GM19328 (cell line): ENCODE data around the gene MEGF11.

Experiments
- ATAC-seq: cut with Tn5 transposase; IDR thresholded peaks from one replicate; pipeline ENCODE4 v1.9.1; 2021; ENCODE audit warnings: mild to moderate bottlenecking, moderate library complexity; ENCODE audit not compliant: unreplicated experiment

The MEGF11 gene

DNA sequence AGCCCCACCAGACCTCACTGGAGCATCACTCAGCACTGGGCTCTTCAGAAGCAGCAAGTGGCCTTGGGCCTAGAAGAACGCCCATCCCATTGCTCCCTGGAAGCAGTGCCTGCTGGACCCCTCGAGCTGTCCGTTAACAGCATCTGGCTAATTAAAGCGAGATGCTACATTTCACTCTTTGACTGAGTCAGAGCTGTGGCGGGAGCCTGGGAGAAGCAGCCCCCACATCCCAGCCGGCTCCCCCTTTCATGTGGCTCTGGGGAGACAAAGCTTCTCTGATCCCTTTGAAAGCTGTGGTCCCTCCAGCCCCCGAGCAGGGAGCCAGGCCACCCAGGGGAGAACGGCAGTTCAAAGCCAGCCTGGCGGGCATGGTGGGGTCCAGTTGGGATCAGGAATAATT lies 103.7 kb downstream of the MEGF11 start:
- ATAC-seq: no peak

DNA sequence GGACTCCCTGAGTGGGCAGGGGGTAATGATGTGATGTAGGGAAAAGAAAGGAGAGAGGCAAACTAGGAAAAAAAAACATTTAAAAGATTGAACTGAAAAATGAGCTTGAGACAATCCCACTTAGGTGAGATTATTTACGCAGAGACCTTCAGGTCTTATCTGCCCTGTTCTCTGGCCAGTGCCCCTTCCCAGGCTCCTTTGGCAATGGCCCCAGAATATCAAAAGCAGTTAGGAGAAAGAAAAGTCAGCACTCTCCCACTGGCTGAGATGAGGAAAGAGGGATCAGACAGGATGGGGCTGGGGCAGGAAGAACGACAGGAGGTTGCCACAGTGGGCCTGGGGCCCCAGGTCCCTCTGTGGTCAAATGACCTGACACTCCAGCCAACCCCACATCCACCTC lies 105.4 kb downstream of the MEGF11 start:
- ATAC-seq: no peak

DNA sequence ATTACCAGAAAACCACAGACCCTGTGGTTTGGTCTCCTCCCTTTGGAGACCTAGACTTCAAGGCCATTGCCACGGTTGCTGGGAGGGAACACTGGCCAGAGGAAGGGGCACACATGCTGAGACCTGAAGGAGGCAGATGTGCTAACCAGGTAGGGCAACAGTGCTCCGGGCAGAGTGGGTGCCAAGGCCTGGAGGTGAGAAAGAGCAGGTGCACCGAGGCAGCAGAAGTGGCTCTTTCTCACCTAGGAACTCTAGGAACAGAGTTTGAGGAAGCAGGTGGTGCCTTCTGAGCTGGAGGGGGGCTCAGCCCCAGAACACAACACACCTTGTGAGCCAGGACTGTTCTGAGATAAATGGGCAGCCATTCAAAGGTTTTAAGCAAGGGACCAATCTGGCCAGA lies 106.1 kb downstream of the MEGF11 start:
- ATAC-seq: no peak

DNA sequence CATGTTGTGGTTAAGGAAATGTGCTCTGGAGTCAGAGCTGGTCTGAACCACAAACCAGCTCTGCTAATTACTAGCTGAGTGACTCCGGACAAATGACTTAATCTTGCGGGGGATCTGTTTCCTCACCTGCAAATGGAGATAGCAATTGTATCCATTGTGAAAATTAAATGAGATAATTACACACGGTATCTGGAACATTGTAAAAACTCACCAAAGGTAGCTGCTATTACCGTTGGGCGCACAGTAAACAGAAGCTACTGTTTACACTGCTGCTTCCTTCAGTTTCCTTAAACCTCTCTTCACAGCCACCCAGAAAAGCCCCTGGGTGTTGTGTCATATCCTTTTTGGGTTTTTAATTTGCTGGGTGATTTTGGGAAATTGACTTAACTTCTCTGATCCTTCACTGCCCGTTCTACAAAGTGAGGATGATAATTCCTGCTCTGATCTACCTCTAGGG lies 107.8 kb downstream of the MEGF11 start:
- no peak for ATAC-seq

DNA sequence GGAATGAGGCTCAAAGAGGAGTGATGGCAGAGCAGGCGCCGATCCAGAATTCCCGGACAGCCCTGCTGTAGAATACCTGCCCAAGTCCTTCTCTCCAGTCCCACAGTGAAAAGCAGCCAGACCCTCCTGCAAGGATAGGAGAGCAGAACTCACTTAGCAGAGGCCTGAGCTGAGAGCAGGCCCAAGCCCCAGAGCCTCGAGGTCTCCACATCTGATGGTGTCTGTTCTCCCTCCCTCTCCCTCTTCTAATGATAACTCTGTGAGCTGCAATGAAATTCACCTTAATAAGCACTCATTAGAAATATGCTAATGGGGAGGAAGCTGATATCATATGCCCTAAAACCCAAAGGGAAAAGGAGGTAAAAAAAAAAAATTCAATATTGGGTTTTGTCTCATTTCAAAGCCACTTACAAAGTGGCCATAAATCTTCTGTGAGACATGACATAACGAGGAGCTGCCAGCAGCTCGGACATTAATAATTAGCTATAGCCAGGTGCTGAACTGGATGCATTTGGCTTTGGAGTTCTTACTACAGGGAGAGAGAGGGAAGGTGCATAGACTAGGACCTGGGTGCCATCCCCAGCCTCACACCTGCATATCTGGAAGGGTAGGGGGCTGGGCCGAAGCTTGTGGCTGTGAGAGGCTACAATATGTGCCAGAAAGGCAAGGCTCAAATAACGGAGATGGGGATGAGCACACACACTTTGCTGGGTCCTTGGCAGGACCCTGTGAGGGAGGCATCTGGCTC lies 108.4 kb downstream of the MEGF11 start:
- no peak for ATAC-seq

DNA sequence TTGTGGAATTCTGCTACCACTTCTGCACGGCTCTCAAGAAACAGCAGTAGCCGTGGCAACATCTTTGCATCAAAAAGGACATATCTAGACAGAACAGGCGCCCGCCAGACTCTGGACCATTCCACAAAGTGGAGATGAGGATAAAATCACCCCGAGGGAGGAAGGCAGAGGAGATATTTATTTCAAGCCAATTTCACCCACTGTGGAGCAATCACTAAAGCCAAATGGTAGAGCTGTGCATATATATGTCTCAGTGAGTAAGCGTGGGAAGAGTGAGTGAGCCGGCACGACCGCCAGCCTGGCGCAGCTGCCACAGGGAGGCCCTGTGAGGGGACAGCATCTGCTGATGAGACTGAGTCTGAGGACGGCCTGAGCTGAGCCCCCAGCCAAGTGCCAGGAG lies 111.3 kb downstream of the MEGF11 start:
- no peak for ATAC-seq

DNA sequence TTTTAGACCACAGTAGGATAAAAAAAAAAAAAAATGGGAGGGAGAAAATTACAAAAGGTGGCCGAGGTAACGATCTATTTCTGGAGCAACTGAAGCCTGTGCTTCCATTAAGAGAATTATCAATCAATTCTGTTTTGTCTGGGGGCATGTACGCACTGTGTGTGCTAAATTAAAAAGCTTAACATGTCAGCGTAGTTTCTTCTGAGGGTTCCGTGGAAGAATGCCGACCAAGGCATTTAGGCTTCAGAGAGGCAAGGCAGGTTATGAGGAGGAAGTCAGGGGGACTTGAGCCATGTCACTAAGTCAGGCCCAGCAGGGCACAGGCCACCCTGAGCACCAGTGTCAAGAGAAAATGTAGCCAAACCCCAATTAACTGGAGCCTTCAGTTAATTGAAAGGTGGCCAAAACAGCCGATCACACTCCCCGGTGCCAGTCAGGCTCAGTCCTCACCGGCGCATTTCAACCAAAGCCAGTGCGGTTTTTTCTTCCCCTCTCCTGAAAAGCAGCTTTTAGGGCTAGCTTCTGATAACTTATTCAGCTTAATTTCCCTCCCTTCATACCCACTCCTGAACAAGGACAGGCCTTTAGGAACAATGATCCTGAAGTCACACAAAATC lies 113.9 kb downstream of the MEGF11 start:
- no peak for ATAC-seq

DNA sequence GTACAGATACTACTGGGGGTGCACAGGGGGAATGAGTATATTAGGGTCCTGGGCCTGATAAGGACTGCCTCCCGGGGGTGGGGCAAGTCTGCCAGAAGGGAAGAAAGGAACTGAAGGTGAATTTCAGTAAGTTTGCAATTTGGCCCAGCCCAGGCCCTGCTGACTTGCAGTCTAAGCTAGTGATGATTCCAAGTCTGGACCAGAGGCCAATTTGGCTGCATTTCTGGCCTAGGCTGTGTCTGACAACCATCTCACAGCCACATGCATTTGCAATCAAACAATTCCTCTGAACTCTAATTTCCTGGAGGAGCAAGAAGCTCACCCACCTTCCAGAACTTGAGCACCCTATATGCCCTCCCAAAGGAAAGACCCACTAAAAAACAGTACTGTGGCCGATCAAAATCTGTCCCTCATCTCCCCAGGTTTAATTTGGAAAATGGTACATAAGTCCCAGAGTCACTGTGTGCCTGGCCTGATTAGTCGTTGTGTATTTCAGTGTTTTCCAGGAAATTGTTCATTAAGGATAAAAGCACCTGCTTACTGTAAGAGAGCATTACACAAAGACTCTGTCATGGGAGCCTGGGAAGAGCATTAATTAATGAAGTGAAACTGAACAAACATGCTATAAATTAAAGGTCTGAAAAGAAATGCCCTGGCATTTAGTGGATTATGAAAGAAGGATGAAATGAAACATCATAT lies 114.5 kb downstream of the MEGF11 start:
- no peak for ATAC-seq

DNA sequence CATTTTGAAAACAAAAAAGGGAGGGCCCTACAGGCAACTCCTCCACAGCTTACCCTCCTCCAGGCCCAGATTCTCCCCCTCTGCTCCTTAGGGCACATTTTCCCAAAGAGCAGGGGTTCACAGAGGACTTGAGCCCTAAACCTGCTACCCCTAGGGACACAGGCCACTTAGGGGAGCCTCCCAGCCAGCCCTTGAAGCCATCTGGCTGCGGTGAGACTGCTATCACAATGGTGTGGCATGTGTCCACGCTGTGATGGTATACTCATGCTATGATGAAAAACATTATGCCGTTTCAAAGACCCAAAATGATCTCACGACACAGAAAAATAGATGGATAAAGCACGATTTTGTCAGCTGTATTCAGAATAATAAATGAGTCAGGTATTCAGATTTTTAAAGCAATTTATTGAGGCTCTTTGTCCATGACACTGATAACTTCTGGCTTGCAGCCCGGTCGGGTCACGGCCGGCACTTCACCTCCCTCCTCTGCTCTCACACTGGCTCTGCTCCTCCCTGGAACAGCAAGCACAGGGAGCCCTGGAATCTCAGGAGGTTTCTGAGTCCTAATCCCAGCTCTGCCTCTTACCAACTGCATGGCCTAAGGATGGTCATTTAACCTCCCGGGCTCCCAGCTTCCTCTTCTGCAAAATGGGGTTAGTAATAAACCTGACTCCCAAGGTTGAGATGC lies 115.3 kb downstream of the MEGF11 start:
- ATAC-seq: no peak

DNA sequence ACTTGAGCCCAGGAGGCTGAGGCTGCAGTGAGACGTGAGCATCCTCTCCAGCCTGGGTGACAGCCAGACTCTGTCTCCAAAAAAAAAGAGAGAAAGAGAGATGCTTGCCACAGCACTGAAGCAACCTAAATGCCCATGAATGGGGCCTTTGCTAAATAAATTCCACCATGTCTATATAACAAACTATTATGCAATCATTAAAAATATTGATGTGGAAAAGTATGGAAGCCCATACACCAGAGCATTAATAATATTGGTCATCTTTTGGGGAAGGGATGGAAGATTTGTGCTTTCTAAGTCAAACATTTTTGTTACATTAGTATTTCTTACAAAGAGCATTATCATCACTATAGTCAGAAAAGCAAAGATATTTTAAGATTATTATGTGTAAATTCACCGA lies 116.6 kb downstream of the MEGF11 start:
- ATAC-seq: no peak

DNA sequence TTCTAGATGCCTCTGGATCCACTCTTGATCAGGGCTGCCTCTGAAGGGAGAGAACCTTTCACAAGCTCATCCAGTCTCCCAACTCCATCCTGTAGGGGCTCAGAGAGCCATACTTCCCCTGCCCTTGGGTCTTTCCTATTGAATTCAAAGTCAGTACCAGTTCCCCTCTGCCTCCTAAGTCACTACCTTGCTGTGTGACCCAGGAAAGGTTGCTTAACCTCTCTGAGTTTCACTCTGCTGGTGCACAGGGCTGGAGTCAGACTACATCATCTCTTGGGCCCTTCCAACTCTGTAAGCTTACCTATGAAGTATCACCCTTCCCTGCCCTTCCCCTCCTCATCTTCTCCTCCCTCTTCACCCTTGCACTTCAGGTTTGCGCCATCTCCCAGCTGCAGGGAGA lies 117.9 kb downstream of the MEGF11 start:
- ATAC-seq: no peak

DNA sequence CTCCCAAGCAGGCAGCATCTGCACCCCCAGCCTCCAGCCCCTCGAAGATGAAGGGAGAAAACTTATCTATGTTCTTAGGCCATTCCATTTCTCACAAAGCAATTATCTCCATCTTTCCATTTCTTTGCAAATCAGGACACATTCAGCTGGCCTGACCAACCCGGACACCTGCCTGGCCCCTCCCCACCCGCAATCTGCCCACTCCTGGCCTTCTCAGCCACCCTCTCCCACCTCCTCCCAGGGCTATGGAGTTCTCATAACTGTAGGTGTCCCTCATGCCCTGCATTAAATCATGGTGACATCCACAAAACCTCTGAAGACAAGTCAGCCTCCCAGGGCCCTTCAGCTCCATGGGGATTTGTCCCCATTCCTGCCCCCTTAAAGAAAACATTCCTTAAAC lies 119.3 kb downstream of the MEGF11 start:
- no peak for ATAC-seq

DNA sequence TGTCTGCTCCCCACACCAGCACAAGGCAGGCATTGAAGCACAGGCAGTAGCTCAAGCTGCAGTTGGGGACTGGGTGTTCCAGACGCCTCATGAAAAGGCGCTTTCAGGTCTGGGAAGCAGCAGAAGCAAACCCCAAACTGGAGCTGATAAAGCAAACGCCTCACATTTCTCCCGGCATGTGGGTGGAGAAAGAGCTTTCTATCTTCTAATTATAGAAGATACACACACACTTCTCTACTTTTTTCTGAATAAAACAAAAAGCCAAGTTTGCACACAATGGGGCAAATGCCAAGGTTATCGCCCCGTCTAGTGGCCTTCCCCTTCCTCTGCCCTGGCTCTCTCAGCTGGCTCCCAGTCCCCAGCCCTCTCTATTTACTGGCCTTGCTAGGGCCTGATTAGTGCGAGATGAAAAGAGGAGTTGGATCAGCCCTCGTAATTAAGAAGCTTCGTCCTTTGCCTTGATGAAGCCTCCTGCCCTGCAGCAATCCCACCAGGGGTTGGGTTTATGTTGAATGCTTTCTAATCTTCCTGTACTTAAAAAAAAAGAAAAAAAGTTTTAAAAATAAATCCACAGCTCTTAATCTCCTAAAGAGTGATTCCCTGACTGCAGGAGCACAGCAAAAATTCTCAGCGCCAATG lies 120.2 kb downstream of the MEGF11 start:
- no peak for ATAC-seq

DNA sequence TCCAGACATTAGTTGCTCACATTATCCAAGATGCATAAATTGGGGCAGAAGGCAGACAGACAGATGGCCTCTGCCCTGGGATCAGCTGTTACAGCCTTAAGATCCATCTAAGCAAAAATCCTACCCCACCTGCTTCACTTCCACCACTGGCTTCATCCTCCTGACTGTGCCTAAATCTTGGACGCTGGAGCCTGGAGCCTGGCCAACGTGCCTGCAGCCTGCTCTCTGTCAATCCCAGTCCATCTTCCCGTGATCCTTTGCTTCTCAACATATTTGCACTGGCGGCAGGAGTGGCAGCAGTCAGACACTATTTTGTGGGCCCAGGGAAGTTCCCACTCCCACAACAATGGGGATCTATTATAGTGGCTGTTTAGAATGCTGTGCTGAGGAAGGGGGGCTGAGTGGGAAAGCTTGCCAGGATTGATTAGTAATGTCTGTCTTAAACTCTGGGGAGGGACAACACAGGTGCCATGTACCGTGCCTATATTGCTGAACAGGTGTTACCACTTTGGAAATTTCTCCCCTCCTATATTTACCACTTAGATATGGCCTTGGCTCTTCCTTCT lies 121.2 kb downstream of the MEGF11 start:
- ATAC-seq: no peak

DNA sequence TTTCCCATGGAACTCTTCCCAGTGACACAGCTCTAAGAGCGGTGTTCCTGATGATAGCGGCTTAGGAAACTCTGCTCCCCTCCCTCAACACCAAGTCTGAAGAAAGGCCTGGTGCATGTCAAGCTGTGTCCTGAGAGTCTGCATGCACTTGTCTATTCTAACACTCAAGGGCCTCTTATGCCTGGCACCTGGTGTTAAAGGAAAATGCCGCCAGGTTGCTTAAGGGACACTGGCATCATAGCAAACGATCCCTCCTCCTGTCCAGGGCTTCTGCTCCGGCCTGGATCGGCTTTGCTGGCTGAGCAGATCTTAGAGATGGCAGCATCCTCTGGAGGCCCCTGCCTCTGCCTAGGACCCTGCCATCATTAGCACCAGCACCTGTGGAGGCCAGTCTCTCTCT lies 121.7 kb downstream of the MEGF11 start:
- no peak for ATAC-seq

DNA sequence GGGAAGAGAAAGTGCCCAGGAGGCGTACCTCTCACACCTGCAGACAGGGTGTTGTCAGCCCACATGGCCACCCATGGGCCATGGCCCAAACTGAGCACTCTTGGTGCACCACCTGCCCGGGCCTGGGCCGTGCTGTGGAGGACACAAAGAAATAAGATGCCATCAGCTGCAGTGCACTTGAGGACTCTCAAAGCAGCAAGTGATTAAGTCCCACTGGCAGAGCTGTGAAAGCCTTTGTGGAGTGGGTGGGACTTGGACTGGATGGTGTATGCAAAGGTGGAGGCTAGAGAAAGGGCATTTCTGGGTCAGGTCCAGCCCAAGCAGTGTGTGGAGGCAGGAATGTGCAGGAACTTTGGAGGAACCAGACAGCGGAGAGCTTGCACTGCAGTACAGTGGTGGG lies 122.3 kb downstream of the MEGF11 start:
- ATAC-seq: no peak

DNA sequence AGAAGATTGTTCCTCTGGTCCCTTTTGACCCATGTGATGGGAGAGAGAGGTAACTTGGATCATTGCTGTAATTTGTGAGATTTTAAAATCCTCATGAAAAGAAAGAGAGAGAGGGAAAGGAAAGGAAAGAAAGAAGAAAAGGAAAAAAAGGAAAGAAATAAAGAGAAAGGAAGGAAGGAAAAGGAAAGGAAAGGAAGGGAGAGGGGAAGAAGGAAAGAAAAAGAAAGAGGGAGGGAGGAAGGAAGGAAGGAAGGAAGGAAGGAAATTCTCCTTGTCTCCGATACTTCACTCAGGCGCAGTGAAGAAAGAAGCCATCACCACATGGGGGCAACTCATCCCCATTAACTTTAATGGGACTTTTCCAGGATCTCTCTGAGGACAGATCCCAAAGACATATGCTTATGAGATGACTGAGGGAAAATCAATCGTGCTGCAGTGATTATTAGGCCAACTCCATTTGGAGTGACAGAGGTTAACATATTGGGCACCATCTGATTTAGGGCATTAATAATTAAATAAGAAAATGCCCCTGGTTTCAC lies 123.0 kb downstream of the MEGF11 start:
- ATAC-seq: no peak

DNA sequence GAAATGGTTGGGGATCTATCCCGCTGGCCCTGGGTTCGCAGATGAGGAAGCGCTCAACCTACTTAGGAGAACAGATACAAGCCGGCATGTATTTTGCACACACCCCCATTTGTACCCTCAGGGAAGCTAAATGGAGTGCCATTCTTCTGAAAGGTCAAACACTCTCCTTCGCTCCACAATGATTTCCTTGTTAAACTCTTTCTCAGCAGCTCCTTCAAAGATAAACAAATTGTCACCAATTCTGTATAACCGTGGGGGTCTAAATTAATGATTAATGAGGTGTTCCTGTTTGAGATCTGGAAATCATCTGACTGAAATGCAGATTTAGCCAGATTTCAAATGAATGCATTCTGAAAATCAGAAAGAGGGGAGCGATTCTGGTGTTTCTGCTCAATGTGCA lies 124.0 kb downstream of the MEGF11 start:
- no peak for ATAC-seq

DNA sequence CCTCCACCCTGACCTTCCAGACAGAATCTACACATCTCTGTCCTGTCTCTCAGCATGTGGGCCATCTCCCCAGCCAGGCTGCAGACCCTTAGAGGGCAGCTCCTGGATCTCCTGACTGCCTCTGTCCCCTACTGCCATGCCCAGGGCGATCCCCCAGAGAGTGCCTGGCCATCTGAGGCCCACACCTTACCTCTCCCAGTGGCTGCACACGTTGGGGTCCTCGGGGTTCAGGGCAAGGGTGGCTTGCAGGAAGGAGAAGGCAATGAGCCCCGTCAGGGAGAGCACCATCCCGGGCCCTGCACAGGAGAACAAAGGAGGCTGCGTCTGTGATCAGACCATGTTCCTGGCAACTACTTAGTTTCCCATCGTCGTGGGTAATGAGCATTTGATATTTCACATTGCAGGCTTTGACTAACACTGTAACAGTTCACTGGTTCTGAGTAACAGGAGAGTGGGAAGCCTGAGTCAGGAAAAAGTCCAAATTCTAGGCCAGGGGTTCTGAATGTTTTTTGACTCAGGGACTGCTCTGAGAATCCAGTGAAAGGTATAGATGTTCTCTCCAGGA lies 125.4 kb downstream of the MEGF11 start:
- ATAC-seq: no peak

DNA sequence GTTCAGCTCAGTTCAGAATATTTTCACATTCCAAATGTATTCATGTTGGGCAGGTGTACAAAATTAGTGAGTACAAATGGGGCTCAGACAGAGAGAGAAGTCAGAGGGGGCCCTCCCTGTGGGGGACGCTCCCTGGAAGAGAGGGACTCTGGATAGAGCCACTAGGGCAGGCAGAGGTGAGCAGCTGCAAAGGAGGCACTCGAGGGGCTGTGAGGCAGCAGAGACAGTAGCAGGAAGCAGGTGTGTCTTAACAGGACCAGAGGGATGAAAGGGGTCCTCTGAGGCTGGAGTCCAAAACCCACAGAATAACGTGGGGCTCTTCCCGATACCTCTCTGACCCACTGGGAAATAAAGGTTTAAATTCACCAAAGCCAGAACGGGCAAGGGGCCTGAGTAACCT lies 127.1 kb downstream of the MEGF11 start:
- ATAC-seq: no peak
